ENCODE results near the gene GNAL. TPM values are rescaled to one million over a fixed set of nuclear protein-coding genes. Genes with fewer than 3 reads are reported as not detected.

The GNAL gene
- total RNA-seq, 1 experiment from 2014 or later = 0.06 TPM

DNA sequence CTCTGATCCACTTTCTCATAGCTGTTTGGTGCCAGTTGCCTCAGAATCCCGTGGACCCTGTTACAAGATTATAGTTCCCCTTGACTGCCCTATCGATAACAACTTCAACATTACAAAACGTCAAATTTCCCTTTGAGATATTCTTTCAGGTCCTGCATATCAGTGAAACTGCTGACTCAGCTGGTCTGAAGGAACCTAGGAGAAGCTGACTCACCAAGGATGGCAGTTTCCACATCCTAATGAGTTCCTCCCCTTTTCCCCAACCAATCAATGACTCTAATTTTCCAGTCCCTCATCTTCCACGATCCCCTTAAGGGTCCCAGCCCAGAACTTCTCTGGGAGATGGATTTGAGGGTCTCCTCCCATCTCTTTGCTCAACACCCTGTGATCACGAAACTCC is 27.6 kb upstream of the GNAL start:
- H3K27me3 ChIP-seq (replicated peaks; ENCODE audit: insufficient read depth, low read depth, low read length, poor library complexity) = peaks cover 90% of the 10 kb centered on the region
- CTCF ChIA-PET = interaction anchor here (0.5 kb wide), 1 partner anchor 1094 kb away, joined by 3 read pairs; no protein-coding TSS in a partner anchor

DNA sequence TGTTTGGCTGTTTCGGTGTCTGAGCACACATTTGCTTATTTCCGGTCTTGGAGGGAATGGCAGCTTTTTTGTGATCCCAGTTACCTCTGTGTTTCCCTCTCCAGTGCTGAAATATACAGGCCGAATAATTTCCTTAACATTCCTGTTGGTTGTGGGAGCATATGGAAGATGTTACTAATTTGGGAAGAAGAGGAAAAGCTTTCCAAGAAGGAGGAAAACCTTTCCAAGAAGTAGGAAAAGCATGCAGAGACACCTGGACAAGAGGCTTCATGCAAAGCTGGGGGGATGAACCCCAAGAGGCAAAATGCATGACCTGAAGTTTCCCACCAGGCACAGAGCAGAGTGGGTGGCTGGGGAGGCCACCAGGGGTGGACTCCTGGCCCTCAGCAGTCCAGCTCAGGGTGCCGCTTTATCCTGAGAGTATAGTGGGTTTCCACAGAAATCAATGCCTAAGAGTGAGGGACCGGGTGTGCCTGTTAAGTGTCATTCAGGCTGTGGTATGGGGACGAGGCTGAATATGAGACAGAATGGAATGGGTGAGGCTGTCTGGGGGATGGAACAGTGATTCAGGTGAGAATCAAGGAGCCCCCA is 25.5 kb upstream of the GNAL start:
- intact Hi-C loops (cut with micrococcal nuclease; ENCODE audit: unreplicated experiment) = no loop called here
- TF ChIP-seq, protein P1, sequence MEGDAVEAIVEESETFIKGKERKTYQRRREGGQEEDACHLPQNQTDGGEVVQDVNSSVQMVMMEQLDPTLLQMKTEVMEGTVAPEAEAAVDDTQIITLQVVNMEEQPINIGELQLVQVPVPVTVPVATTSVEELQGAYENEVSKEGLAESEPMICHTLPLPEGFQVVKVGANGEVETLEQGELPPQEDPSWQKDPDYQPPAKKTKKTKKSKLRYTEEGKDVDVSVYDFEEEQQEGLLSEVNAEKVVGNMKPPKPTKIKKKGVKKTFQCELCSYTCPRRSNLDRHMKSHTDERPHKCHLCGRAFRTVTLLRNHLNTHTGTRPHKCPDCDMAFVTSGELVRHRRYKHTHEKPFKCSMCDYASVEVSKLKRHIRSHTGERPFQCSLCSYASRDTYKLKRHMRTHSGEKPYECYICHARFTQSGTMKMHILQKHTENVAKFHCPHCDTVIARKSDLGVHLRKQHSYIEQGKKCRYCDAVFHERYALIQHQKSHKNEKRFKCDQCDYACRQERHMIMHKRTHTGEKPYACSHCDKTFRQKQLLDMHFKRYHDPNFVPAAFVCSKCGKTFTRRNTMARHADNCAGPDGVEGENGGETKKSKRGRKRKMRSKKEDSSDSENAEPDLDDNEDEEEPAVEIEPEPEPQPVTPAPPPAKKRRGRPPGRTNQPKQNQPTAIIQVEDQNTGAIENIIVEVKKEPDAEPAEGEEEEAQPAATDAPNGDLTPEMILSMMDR (conservative IDR thresholded peaks at IDR 0.05; ENCODE audit: low read depth, low read length) = no peak
- no peak for TF ChIP-seq EZH2 (IDR thresholded peaks at IDR 0.05; ENCODE audit: borderline replicate concordance, low read depth, low read length, poor library complexity, severe bottlenecking)
- no TSS peak for BruUV-seq (replicated peaks)
- ChIA-PET POLR2A (ENCODE audit: low non-redundant PET) (no interaction called here), CTCF (no interaction called here)
- no peak overlapping the region for H3K27ac ChIP-seq (ENCODE audit: low read depth, low read length, poor library complexity, severe bottlenecking)
- H3K27me3 ChIP-seq (replicated peaks; ENCODE audit: insufficient read depth, low read depth, low read length, poor library complexity) = peaks cover 88% of the 10 kb centered on the region
- H3K9me3 ChIP-seq (ENCODE audit: low read depth, low read length, poor library complexity, severe bottlenecking) = no peaks in the 10 kb centered on the region
- no peaks in the 10 kb centered on the region for H3K36me3 ChIP-seq (ENCODE audit: insufficient read depth, low read length, poor library complexity, severe bottlenecking)
- H3K4me3 ChIP-seq (ENCODE audit: low read depth, low read length, poor library complexity, severe bottlenecking) = no peak overlapping the region
- no peaks in the 10 kb centered on the region for H3K4me1 ChIP-seq (ENCODE audit: insufficient read depth, low read length, poor library complexity, severe bottlenecking)
- DNase-seq (ENCODE audit: low spot score) = no peak

More for the DNA sequence above, 27.6 kb upstream of the GNAL start:
- no peaks in the 10 kb centered on the region for H3K9me3 ChIP-seq (ENCODE audit: low read depth, low read length, poor library complexity, severe bottlenecking)
- no peak for DNase-seq (ENCODE audit: low spot score)
- POLR2A ChIA-PET (ENCODE audit: low non-redundant PET) = no interaction called here
- H3K4me1 ChIP-seq (ENCODE audit: insufficient read depth, low read length, poor library complexity, severe bottlenecking) = no peaks in the 10 kb centered on the region
- H3K36me3 ChIP-seq (ENCODE audit: insufficient read depth, low read length, poor library complexity, severe bottlenecking) = no peaks in the 10 kb centered on the region
- H3K27ac ChIP-seq (ENCODE audit: low read depth, low read length, poor library complexity, severe bottlenecking) = no peak overlapping the region
- H3K4me3 ChIP-seq (ENCODE audit: low read depth, low read length, poor library complexity, severe bottlenecking) = no peak overlapping the region
- intact Hi-C loops (cut with micrococcal nuclease; ENCODE audit: unreplicated experiment) = no loop called here
- no peak for TF ChIP-seq EZH2 (IDR thresholded peaks at IDR 0.05; ENCODE audit: borderline replicate concordance, low read depth, low read length, poor library complexity, severe bottlenecking)
- TF ChIP-seq, protein P1 (conservative IDR thresholded peaks at IDR 0.05; ENCODE audit: low read depth, low read length) = no peak
- no TSS peak for BruUV-seq (replicated peaks)

DNA sequence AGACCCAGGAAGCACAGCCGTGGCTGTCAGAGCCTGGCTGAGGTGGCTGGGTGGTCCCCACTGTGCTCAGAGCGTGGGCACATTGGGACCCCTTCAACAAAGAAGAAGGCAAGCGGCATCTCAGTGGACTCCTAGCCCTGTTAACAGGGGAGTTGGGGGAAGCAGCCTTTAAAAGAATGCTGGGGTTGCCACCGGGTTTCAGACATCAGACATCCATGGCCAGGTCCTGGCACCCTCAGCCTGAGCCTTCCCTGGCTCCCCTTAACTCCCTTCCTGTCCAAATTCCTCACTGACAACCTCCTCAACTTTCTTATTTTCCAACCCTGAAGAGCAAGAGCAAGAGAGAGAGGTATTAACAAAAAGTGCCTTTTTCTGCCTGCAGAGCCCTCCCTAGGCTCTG is 24.8 kb upstream of the GNAL start:
- CTCF ChIA-PET = no interaction called here
- H3K36me3 ChIP-seq (ENCODE audit: insufficient read depth, low read length, poor library complexity, severe bottlenecking) = no peaks in the 10 kb centered on the region
- BruUV-seq (replicated peaks) = no TSS peak
- peaks cover 87% of the 10 kb centered on the region for H3K27me3 ChIP-seq (replicated peaks; ENCODE audit: insufficient read depth, low read depth, low read length, poor library complexity)
- H3K4me3 ChIP-seq (ENCODE audit: low read depth, low read length, poor library complexity, severe bottlenecking) = no peak overlapping the region
- no peak for TF ChIP-seq EZH2 (IDR thresholded peaks at IDR 0.05; ENCODE audit: borderline replicate concordance, low read depth, low read length, poor library complexity, severe bottlenecking)
- POLR2A ChIA-PET (ENCODE audit: low non-redundant PET) = no interaction called here
- H3K9me3 ChIP-seq (ENCODE audit: low read depth, low read length, poor library complexity, severe bottlenecking) = no peaks in the 10 kb centered on the region
- no peak for DNase-seq (ENCODE audit: low spot score)
- H3K4me1 ChIP-seq (ENCODE audit: insufficient read depth, low read length, poor library complexity, severe bottlenecking) = no peaks in the 10 kb centered on the region
- H3K27ac ChIP-seq (ENCODE audit: low read depth, low read length, poor library complexity, severe bottlenecking) = no peak overlapping the region
- intact Hi-C loops (cut with micrococcal nuclease; ENCODE audit: unreplicated experiment) = no loop called here

DNA sequence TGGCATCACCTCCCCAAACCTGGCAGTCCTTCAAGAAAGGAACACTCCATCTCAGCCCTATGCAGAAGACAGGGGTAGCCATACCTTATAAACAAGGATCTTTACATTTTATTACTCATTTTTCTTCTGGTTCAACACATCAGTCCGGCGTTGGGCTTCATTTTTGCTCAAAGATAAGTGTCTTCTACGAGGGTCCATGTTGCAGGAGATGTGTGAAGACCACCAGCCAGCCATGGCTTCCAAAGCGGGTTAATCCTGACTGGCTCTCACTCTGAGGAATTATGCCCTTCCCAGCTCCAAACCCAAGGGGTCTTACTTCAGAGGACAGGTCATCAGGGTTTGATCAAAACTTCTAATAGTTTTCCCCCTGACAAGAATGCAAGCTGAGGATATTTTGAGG is 23.9 kb upstream of the GNAL start:
- peaks cover 87% of the 10 kb centered on the region for H3K27me3 ChIP-seq (replicated peaks; ENCODE audit: insufficient read depth, low read depth, low read length, poor library complexity)
- no peak for DNase-seq (ENCODE audit: low spot score)

More for the DNA sequence above, 23.9 kb upstream of the GNAL start:
- intact Hi-C loops (cut with micrococcal nuclease; ENCODE audit: unreplicated experiment) = no loop called here
- no peaks in the 10 kb centered on the region for H3K36me3 ChIP-seq (ENCODE audit: insufficient read depth, low read length, poor library complexity, severe bottlenecking)
- no peak overlapping the region for H3K4me3 ChIP-seq (ENCODE audit: low read depth, low read length, poor library complexity, severe bottlenecking)
- POLR2A ChIA-PET (ENCODE audit: low non-redundant PET) = no interaction called here
- BruUV-seq (replicated peaks) = no TSS peak
- no peak overlapping the region for H3K27ac ChIP-seq (ENCODE audit: low read depth, low read length, poor library complexity, severe bottlenecking)
- no peaks in the 10 kb centered on the region for H3K4me1 ChIP-seq (ENCODE audit: insufficient read depth, low read length, poor library complexity, severe bottlenecking)
- H3K9me3 ChIP-seq (ENCODE audit: low read depth, low read length, poor library complexity, severe bottlenecking) = no peaks in the 10 kb centered on the region
- TF ChIP-seq EZH2 (IDR thresholded peaks at IDR 0.05; ENCODE audit: borderline replicate concordance, low read depth, low read length, poor library complexity, severe bottlenecking) = no peak
- TF ChIP-seq, protein P1 (conservative IDR thresholded peaks at IDR 0.05; ENCODE audit: low read depth, low read length) = no peak
- CTCF ChIA-PET = no interaction called here

All from A673 (cell line).